A673 (cell line): ENCODE results near the gene SLC16A12. TPM values are rescaled to one million over a fixed set of nuclear protein-coding genes. Genes with fewer than 3 reads are reported as not detected.

ENCODE experiments used
- BruUV-seq: library from RNA; stranded (reverse); fragments of 400-500 nt; replicated peaks from 2 replicates; lab custom pipeline; 2021; lab: Mats Ljungman, UMichigan
- CTCF ChIA-PET: fragments of 300-600 bp; sonication (Branson Sonifier 250); formaldehyde crosslinking; loops from one replicate; lab custom pipeline; 2022; ENCODE audit warnings: antibody characterized with exemption; lab: Charles Lee
- POLR2A ChIA-PET: fragments of 300-600 bp; sonication (Branson Sonifier 250); formaldehyde crosslinking; loops from one replicate; lab custom pipeline; 2022; ENCODE audit warnings: antibody characterized with exemption; ENCODE audit not compliant: low non-redundant PET; lab: Charles Lee
- DNase-seq: peaks from one replicate; pipeline ENCODE4 v3.0.0-alpha.2; 2015; ENCODE audit warnings: low spot score
- H3K27ac ChIP-seq: fragments of 200-600 bp; sonication (generic); 2 replicates; pipeline ENCODE4 v1.5.1; 2016; ENCODE audit warnings: mixed run types, low read depth, mild to moderate bottlenecking, mixed read lengths, antibody characterized with exemption, low read length; ENCODE audit not compliant: poor library complexity, severe bottlenecking
- H3K27me3 ChIP-seq: fragments of 200-600 bp; sonication (generic); replicated peaks from 2 replicates; pipeline ENCODE4 v1.6.1; 2017; ENCODE audit warnings: mixed run types, low read depth, mild to moderate bottlenecking, mixed read lengths, antibody characterized with exemption, low read length; ENCODE audit not compliant: insufficient read depth, poor library complexity
- H3K36me3 ChIP-seq: fragments of 200-600 bp; sonication (generic); 2 replicates; pipeline ENCODE4 v1.6.1; 2016; ENCODE audit warnings: mixed run types, mild to moderate bottlenecking, mixed read lengths, antibody characterized with exemption, low read length; ENCODE audit not compliant: insufficient read depth, poor library complexity, severe bottlenecking
- H3K4me1 ChIP-seq: fragments of 200-600 bp; sonication (generic); 2 replicates; pipeline ENCODE4 v1.6.1; 2017; ENCODE audit warnings: mixed run types, mild to moderate bottlenecking, mixed read lengths, antibody characterized with exemption, low read length; ENCODE audit not compliant: insufficient read depth, poor library complexity, severe bottlenecking
- H3K4me3 ChIP-seq: fragments of 200-600 bp; sonication (generic); 2 replicates; pipeline ENCODE4 v1.5.1; 2016; ENCODE audit warnings: low read depth, mixed run types, mild to moderate bottlenecking, mixed read lengths, low read length; ENCODE audit not compliant: poor library complexity, severe bottlenecking
- H3K9me3 ChIP-seq: fragments of 200-600 bp; sonication (generic); 2 replicates; pipeline ENCODE4 v1.6.1; 2016; ENCODE audit warnings: mixed run types, low read depth, mild to moderate bottlenecking, mixed read lengths, antibody characterized with exemption, low read length; ENCODE audit not compliant: poor library complexity, severe bottlenecking
- CTCF ChIP-seq: fragments of 300-800, 200-600 bp; sonication (generic); conservative IDR thresholded peaks from 2 replicates; pipeline ENCODE4 v1.5.1; 2017; ENCODE audit warnings: low read depth, mild to moderate bottlenecking, antibody characterized with exemption, low read length, moderate library complexity, mixed read lengths
- EZH2 ChIP-seq: fragments of 200-600 bp; sonication (generic); IDR thresholded peaks from 2 replicates; pipeline ENCODE4 v1.6.1; 2017; ENCODE audit warnings: borderline replicate concordance, low read depth, mild to moderate bottlenecking, mixed read lengths, antibody characterized with exemption, low read length; ENCODE audit not compliant: poor library complexity, severe bottlenecking
- intact Hi-C: fragments of 100-400 bp; cut with micrococcal nuclease; formaldehyde crosslinking; loops from one replicate; pipeline ENCODE4 v1.10.0; 2022; ENCODE audit not compliant: unreplicated experiment
- total RNA-seq: library from RNA; stranded (reverse); gene quantifications from 2 replicates; pipeline ENCODE4 v1.2.3, GENCODE V29; 2021

The SLC16A12 gene
- total RNA-seq, 1 experiment from 2014 or later, result 0.54 TPM

- Histone ChIP-seq H3K27me3 (no peaks in the 10 kb centered on the region), H3K36me3 (no peaks in the 10 kb centered on the region), H3K27ac (no peak overlapping the region), H3K4me1 (peaks cover 6% of the 10 kb centered on the region), H3K4me3 (no peak overlapping the region), H3K9me3 (no peaks in the 10 kb centered on the region)
- intact Hi-C loops, result loop anchor here (5.0 to 10.0 kb wide), 3 partner anchors 526 to 1436 kb away; no protein-coding TSS in a partner anchor
- no peak for TF ChIP-seq EZH2
- no peak for TF ChIP-seq CTCF
- POLR2A ChIA-PET, result no interaction called here
- no TSS peak for BruUV-seq
- peak; percentile 18 for DNase-seq
- CTCF ChIA-PET, result no interaction called here
These were observed 106.5 kb downstream of the SLC16A12 start for GRCh38 chr10:89428877-89429276.

GRCh38 chr10:89427629-89428028 is 107.8 kb downstream of the SLC16A12 start:
- H3K9me3 ChIP-seq, result no peaks in the 10 kb centered on the region
- H3K27me3 ChIP-seq, result no peaks in the 10 kb centered on the region
- intact Hi-C loops, result loop anchor here (2.0 to 10.0 kb wide), 4 partner anchors 527 to 1437 kb away; no protein-coding TSS in a partner anchor
- no peak overlapping the region for H3K4me3 ChIP-seq
- CTCF ChIA-PET, result no interaction called here
- DNase-seq, result no peak
- peaks cover 6% of the 10 kb centered on the region for H3K4me1 ChIP-seq
- TF ChIP-seq EZH2 (no peak), CTCF (no peak)
- no peaks in the 10 kb centered on the region for H3K36me3 ChIP-seq
- BruUV-seq, result no TSS peak
- POLR2A ChIA-PET, result no interaction called here
- no peak overlapping the region for H3K27ac ChIP-seq

GRCh38 chr10:89426230-89426868 is 109.0 kb downstream of the SLC16A12 start:
- no TSS peak for BruUV-seq
- peak; percentile 75 for DNase-seq
- ChIA-PET CTCF (no interaction called here), POLR2A (no interaction called here)
- H3K36me3 ChIP-seq, result no peaks in the 10 kb centered on the region
- no peak overlapping the region for H3K4me3 ChIP-seq
- TF ChIP-seq EZH2 (no peak), CTCF (peak; percentile 82)
- intact Hi-C loops, result loop anchor here (1.0 to 10.0 kb wide), 6 partner anchors 138 to 1438 kb away; no protein-coding TSS in a partner anchor
- H3K4me1 ChIP-seq, result peaks cover 6% of the 10 kb centered on the region
- H3K27me3 ChIP-seq, result no peaks in the 10 kb centered on the region
- H3K27ac ChIP-seq, result no peak overlapping the region
- H3K9me3 ChIP-seq, result no peaks in the 10 kb centered on the region
